KOPT-K1 (cell line): Measurements from ENCODE around the gene ARL6IP1.
A peak's percentile ranks its signal among the peaks of the same experiment; 100 is the strongest.

Experiments
- H3K27ac ChIP-seq: fragments of 200-600 bp; sonication (generic); 2 replicates; pipeline ENCODE4 v1.5.1; 2016; ENCODE audit warnings: antibody characterized with exemption, mild to moderate bottlenecking, low read depth, low read length; ENCODE audit not compliant: poor library complexity, severe bottlenecking
- H3K36me3 ChIP-seq: fragments of 200-600 bp; sonication (generic); 2 replicates; pipeline ENCODE4 v1.5.1; 2017; ENCODE audit warnings: antibody characterized with exemption, mild to moderate bottlenecking, low read length, moderate library complexity; ENCODE audit not compliant: insufficient read depth
- H3K9me3 ChIP-seq: fragments of 200-600 bp; sonication (generic); 2 replicates; pipeline ENCODE4 v1.5.1; 2017; ENCODE audit warnings: antibody characterized with exemption, low read length, mild to moderate bottlenecking; ENCODE audit not compliant: insufficient read depth, poor library complexity, severe bottlenecking

The ARL6IP1 gene

DNA sequence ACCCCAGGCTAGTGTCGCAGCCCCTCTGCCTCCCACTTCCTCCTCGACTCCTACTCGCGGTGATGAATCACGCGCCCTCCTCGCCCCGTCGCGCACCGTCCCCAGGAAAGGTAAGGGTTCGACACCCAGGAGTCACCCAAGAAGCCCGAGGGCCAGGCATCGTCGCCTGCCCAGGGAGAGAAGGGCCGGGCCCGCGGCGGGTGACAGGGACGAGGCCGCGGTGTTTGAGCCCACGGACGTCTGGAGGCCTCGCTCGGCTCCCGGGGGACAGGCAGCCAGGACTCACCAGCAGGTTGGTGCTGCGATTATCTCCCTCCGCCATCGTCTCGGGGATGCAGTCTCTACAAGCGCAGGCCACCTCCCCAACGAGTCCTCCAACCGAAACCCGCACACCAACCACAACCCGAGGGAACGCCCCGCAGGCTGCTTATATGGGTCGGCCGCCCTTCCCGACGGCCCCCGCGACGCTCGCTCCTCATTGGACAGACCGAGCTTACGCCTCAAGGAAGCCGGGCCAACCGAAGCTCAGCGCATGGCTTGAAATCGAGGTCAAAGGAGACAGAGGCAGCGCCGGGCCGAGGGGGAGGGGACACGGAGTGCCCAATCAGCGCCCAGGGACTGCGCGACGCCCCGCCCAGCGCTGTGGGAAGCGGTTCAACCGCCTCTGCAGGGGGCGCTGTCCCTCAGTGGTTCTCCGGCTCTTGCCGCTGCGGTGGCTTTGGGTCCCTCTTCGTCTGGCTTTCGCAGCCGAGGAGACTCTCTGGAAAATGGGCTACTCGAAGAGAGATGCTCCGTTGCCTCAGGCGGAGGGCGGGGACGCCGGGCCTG is at the start of gene ARL6IP1:
TSS of gene ARL6IP1 (minus strand) at position 405 of the 828 bp plus-strand sequence. CDS start at position 322, 83 bp downstream.
- Histone ChIP-seq H3K9me3 (no peaks in the 10 kb centered on the region), H3K36me3 (peaks cover 59% of the 10 kb centered on the region), H3K27ac (peak within 1 kb of the TSS; percentile 90)

DNA sequence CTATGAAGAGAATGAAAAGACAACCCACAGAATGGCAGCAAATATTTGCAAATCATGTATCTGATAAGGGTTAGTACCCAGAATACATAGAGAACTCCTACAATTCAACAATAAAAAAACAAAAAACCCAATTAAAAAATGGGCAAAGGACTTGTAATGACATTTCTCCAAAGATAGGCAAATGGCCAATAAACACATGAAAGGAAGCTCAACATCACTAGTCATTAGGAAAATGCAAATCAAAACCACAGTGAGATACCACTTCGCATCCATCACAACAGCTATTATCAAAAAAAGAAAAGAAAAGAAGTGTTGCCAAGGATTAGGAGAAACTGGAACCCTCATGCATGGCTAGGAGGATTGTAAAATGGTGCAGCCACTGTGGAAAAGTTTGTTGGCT is 45.1 kb upstream of the ARL6IP1 start:
- Histone ChIP-seq H3K9me3 (no peaks in the 10 kb centered on the region), H3K27ac (no peak overlapping the region), H3K36me3 (peaks cover 100% of the 10 kb centered on the region)

DNA sequence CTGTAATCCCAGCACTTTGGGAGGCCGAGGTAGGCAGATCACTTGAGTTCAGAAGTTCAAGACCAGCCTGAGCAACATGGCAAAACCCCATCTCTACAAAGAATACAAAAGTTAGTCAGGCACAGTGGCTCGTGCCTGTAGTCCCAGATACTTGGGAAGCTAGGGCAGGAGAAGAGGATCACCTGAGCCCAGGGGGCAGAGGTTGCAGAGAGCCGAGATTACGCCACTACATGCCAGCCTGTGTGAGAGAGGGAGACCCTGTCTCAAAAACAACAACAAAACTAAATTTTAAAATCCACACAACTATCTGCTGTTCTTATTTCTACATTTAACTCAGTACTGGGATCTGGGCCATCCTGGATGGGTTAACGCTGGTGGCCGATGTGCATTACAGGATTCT is 41.2 kb upstream of the ARL6IP1 start:
- Histone ChIP-seq H3K9me3 (no peaks in the 10 kb centered on the region), H3K36me3 (peaks cover 100% of the 10 kb centered on the region), H3K27ac (no peak overlapping the region)

DNA sequence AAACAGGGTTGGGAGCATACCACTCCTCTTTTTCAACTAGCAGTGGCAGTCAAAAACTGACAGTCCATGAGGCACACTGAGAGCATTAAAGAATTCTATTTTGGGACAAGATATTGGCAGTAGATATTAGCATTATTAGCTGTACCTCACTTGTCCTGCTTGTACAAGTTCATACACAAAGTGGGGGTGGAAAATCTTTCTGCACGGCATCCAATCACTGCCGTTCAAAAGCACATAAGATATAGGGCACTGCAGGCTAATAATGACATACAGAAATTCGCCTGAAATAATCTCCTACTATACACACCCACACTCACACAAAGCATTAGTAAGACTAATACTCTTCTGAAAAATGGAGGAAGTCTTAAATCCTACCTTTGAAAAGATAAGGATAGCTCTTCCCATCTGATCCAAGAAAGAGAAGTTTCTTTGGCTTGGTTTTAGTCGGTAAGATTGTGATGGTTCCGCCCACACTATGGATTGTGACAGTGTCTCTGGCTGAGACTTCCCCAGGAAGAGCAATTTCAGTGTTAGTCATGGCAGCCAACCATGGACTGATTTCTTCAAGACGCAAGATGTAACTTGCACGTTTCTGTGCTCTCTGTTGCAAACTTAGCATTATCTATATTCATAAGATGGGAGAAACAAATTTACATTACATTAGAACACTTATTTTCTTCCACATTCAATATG is 40.6 kb upstream of the ARL6IP1 start:
- Histone ChIP-seq H3K9me3 (no peaks in the 10 kb centered on the region), H3K27ac (no peak overlapping the region), H3K36me3 (peaks cover 100% of the 10 kb centered on the region)

DNA sequence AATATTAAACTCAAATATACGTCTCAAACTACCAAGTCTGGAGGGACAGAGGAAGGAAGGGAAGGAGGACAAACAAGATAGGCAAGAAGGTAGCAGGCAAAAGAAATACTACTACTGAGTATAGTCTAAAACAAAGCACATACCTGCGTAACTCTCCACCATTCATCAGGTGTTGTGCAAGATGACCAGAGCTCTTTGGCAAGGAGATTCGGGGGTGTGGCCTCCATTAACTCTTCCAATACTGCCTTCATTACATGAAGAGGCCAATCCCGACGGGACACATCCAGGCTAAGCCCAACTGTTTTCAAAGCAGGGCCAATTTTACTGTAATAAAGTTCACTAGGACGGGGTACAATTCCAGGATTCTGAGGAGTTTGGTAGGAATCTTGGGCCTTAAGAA is 38.2 kb upstream of the ARL6IP1 start:
- Histone ChIP-seq H3K27ac (no peak overlapping the region), H3K36me3 (peaks cover 100% of the 10 kb centered on the region)

DNA sequence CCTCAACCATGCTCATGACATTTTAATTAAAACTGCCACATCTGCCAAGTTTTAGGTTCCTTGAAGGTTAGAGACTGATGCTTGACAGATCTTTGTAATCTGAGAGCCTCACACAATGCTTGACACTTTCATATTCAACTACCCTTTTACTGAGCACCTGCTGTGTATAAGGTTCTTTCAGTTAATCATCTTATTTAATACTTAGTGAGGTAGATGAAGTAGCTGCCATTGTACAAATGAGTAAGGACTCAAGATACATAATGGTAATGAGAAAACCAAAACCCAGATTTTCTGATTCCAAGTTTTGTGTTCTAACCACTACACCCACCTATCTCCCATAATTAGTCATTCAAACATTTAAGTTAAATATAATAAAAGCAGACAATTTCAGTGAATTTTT is 35.4 kb upstream of the ARL6IP1 start:
- Histone ChIP-seq H3K9me3 (no peaks in the 10 kb centered on the region), H3K27ac (no peak overlapping the region), H3K36me3 (peaks cover 100% of the 10 kb centered on the region)

More for the DNA sequence above, 38.2 kb upstream of the ARL6IP1 start:
- H3K9me3 ChIP-seq, result no peaks in the 10 kb centered on the region

DNA sequence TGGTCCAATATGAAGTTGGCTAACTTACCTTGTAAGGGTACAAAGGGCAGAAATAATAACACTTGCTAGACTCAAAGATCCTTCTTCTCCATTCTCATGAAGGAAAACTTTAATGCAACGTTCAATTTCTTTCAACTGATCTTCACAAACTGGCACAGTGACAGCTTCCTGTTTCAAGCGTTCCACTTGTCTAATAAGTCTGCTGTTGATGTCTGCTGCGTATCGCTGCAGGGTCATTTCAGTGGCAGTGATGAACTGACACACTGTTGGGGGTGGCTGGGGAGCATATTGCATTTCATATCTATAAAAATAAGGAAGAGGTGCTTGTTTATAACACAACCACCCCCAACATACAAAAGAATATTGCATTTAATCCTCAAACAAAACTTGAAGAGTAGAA is 33.5 kb upstream of the ARL6IP1 start:
- Histone ChIP-seq H3K27ac (no peak overlapping the region), H3K9me3 (no peaks in the 10 kb centered on the region), H3K36me3 (peaks cover 99% of the 10 kb centered on the region)

DNA sequence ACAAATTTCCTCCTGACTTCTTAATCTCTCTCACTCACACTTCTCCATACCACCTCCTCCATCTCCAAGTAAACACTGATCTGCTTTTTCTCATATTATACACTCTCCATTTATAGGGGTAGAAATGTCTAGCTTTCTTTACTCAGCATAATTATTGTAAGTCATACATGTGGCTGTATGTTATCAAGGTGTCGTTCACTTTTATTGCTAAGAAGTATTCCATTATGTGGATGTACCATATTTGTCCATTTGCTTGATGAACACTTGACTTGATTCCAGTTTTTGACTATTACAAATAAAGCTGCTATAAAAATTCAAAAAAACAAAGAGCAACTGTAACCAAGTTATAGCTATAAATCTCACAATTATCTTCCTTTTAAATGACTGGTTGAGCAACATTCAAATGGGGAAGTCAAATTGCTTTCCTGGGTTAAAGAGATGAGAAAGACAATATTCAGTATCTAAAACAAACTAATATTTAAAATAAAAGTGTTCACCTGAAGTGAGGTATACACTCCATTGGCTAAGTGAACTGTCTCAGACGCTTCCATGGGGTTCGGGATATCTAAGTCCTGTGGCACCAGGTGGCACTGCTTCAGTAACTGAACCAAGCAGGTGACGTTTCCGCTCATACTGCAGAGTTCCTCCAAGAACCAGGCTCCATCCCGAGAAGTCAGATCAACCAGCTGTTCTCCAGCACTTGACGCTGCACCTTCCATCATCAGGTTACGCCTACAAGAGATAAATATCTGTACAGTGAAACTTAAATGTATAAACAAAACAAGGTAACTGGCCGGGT is 32.6 kb upstream of the ARL6IP1 start:
- Histone ChIP-seq H3K27ac (no peak overlapping the region), H3K9me3 (no peaks in the 10 kb centered on the region), H3K36me3 (peaks cover 99% of the 10 kb centered on the region)

DNA sequence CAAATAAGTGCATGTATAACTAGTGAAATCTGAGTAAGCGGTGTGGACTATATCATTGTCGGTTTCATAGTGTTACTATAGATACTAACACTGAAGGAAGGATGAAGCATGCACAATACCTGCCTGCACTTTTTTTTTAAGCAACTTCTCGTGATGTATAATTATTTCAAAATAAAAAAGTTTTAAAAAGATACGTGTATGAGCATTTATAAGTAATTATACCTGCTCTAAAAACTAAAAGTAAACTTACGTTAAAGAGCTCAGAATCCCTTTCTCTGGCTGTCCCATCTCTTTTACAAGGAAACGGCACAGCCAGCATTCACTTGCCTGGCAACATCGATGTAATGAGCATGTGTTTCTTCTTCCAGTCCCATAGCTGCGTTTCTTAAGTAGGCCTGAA is 31.3 kb upstream of the ARL6IP1 start:
- peaks cover 99% of the 10 kb centered on the region for H3K36me3 ChIP-seq
- no peak overlapping the region for H3K27ac ChIP-seq
- H3K9me3 ChIP-seq, result no peaks in the 10 kb centered on the region

DNA sequence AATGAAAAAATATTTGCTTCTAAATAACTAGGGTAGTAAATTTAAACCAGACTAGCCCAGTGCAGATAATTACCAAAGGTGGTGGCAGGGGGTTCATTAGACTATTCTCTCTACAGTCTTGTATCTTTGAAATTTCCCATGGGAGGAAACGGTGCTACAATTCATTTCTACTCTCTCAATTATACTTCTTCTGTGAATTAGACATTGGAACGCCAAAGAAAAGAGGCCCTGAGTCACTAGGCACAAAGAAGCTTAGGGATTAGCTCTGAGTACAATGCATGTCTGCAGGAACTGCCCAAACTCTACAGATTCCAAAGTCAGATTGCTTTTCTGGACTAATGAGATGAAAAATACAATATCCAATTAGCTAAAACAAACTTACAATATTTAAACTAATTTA is 30.7 kb upstream of the ARL6IP1 start:
- no peaks in the 10 kb centered on the region for H3K9me3 ChIP-seq
- no peak overlapping the region for H3K27ac ChIP-seq
- H3K36me3 ChIP-seq, result peaks cover 95% of the 10 kb centered on the region

DNA sequence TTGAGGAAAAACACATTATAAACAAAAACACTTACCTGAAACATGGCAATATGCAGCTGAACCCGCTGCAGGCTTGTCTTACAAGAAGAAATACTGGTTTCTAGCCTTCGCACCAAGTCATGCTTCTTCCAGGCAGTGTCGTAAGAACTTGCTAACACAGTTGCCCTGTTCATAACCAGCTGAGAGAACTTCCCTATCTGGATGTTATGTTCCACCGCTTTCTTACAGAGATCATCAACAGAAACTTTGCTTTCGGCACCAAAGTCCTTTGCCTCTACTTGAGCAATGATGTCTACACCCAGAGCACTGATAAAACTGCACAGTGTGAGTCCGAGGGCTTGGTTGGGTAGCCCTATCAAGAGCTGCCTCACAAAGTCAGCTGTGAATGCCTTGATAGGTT is 27.9 kb upstream of the ARL6IP1 start:
- Histone ChIP-seq H3K36me3 (peaks cover 71% of the 10 kb centered on the region), H3K27ac (no peak overlapping the region), H3K9me3 (no peaks in the 10 kb centered on the region)

DNA sequence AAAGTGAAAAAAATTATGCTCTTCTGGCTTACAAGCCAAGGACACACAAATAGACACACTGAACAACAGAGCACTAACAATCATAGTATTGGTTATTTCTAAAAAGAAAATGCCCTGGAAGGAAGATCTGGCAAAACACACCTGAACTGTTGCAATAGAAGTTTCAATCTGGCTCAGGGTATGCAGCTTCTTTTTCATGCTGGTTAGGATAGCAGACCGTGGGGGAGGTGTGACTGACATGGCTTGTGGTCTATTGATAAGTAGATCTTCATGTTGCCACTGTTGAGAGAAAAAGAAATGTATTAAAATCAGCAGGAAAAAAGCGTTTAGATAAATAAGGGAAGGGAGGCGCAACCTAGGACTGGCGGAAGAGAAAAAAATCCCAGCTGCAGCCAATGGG is 26.5 kb upstream of the ARL6IP1 start:
- no peak overlapping the region for H3K27ac ChIP-seq
- no peaks in the 10 kb centered on the region for H3K9me3 ChIP-seq
- peaks cover 57% of the 10 kb centered on the region for H3K36me3 ChIP-seq

DNA sequence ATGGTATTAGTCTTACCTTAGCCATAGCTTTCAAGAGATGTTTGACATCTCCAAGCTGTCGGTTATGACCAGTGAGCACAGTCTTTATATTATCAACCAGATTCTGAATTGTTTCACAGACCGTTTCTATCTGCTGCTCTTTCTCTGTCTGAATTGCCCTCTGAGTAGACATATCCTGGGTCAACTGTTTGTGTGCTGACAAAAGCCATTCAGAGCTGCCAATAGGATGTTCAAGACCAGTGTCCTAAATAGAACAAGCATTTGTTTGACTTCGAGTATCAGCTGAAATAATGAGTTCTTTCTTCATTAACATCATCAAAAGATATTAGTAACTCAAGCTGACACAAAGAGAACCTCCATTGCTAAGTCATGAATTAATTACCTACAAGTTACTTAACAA is 14.9 kb upstream of the ARL6IP1 start:
- Histone ChIP-seq H3K36me3 (peaks cover 91% of the 10 kb centered on the region), H3K9me3 (no peaks in the 10 kb centered on the region), H3K27ac (no peak overlapping the region)

DNA sequence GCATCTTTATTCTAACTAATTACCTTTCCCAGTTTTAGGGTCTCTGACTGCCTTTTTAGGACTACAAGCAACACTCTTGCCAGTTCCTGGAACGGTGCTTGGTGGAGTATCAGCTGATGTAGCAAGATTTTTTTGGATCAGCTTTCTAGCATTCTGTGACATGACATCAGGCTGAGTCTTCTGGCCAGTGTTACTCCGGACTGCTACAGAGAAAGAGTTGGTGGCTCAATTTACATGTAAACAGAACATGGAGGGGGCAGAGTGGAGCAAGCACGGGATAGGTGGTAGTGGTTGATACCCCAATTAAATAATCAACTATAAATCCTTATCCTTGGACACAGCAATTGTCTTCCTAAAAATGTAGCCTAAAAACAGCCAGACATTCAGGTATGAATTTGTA is 10.6 kb upstream of the ARL6IP1 start:
- no peak overlapping the region for H3K27ac ChIP-seq
- H3K36me3 ChIP-seq, result peaks cover 93% of the 10 kb centered on the region
- no peaks in the 10 kb centered on the region for H3K9me3 ChIP-seq

DNA sequence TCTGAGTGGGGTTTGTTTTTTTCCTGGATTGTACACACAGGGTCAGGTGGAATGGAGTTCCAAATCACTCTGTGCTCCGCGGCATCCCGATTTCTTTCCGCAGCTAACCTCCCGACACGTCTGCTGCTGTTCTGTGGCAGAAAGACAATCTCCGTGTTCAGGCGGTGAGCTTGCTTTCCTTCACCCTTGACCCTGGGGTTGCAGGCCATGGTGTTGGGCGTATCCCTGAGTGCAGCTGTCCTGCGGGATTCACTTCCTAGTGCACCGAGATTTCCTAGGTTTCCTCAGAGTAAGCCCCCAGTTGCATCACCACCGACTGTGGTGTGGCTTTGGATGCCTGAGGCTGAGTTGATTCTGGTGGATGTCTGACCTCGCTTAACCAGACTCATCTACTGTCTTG is 7.8 kb upstream of the ARL6IP1 start:
- H3K36me3 ChIP-seq, result peaks cover 91% of the 10 kb centered on the region
- no peaks in the 10 kb centered on the region for H3K9me3 ChIP-seq

More for the DNA sequence above, 7.8 kb upstream of the ARL6IP1 start:
- H3K27ac ChIP-seq, result no peak overlapping the region
